Trophoblast cell (in vitro differentiated cells and primary cell): ENCODE measurements around the gene FGF1.
A peak's percentile ranks its signal among the peaks of the same experiment; 100 is the strongest.

Source experiments
- DNase-seq, 2 donors: peaks; one replicate each; pipeline ENCODE4 v3.0.0-alpha.2; 2016
- H2AFZ ChIP-seq: 2 replicates; pipeline ENCODE4 v1.6.1; 2013; ENCODE audit warnings: low read length, moderate library complexity, mild to moderate bottlenecking; ENCODE audit not compliant: insufficient read depth, poor library complexity
- H2AK5ac ChIP-seq: 2 replicates; pipeline ENCODE4 v1.6.1; 2013; ENCODE audit warnings: mild to moderate bottlenecking, low read length
- H2BK120ac ChIP-seq: 2 replicates; pipeline ENCODE4 v1.6.1; 2013; ENCODE audit warnings: low read length, mild to moderate bottlenecking, moderate library complexity; ENCODE audit not compliant: insufficient read depth, poor library complexity
- H2BK12ac ChIP-seq: 2 replicates; pipeline ENCODE4 v1.6.1; 2013; ENCODE audit warnings: mild to moderate bottlenecking, low read length, moderate library complexity
- H2BK5ac ChIP-seq: 2 replicates; pipeline ENCODE4 v1.6.1; 2013; ENCODE audit warnings: low read length, low read depth, moderate library complexity, mild to moderate bottlenecking; ENCODE audit not compliant: poor library complexity
- H3K14ac ChIP-seq: 2 replicates; pipeline ENCODE4 v1.6.1; 2013; ENCODE audit warnings: mild to moderate bottlenecking, low read length
- H3K18ac ChIP-seq: 2 replicates; pipeline ENCODE4 v1.6.1; 2013; ENCODE audit warnings: mild to moderate bottlenecking, low read length
- H3K23ac ChIP-seq: 2 replicates; pipeline ENCODE4 v1.6.1; 2013; ENCODE audit warnings: low read length
- H3K27ac ChIP-seq: 2 replicates; pipeline ENCODE4 v1.5.1; 2013; ENCODE audit warnings: low read depth, mild to moderate bottlenecking, inconsistent platforms, low read length, moderate library complexity
- H3K27me3 ChIP-seq: 2 replicates; pipeline ENCODE4 v1.6.1; 2013; ENCODE audit warnings: inconsistent platforms, mild to moderate bottlenecking, low read length, moderate library complexity; ENCODE audit not compliant: insufficient read depth
- H3K36me3 ChIP-seq, 2 experiments: 1 replicate in 1 of 2; 2 replicates in 1 of 2; pipeline ENCODE4 v1.6.1; 2013; ENCODE audit warnings: low read length in 2 of 2, mild to moderate bottlenecking in 2 of 2, moderate library complexity in 1 of 2; ENCODE audit not compliant: insufficient read depth in 2 of 2, control insufficient read depth in 1 of 2
- H3K4ac ChIP-seq: 2 replicates; pipeline ENCODE4 v1.6.1; 2013; ENCODE audit warnings: low read depth, mild to moderate bottlenecking, low read length, moderate library complexity
- H3K4me1 ChIP-seq, 2 experiments: 1 replicate in 1 of 2; 2 replicates in 1 of 2; pipeline ENCODE4 v1.6.1; 2013; ENCODE audit warnings: low read length in 2 of 2, mild to moderate bottlenecking in 2 of 2, moderate library complexity in 1 of 2; ENCODE audit not compliant: insufficient read depth in 2 of 2, control insufficient read depth in 1 of 2
- H3K4me2 ChIP-seq: 2 replicates; pipeline ENCODE4 v1.6.1; 2013; ENCODE audit warnings: inconsistent platforms, mild to moderate bottlenecking, low read length, moderate library complexity
- H3K4me3 ChIP-seq: 2 replicates; pipeline ENCODE4 v1.5.1; 2013; ENCODE audit warnings: mild to moderate bottlenecking, low read depth, low read length, inconsistent platforms
- H3K79me1 ChIP-seq: one replicate; pipeline ENCODE4 v1.6.1; 2013; ENCODE audit warnings: low read length
- H3K79me2 ChIP-seq: 2 replicates; pipeline ENCODE4 v1.6.1; 2013; ENCODE audit warnings: low read length, mild to moderate bottlenecking; ENCODE audit not compliant: control insufficient read depth, insufficient read depth, poor library complexity
- H3K9ac ChIP-seq: 2 replicates; pipeline ENCODE4 v1.6.1; 2013; ENCODE audit warnings: mild to moderate bottlenecking, low read length
- H3K9me3 ChIP-seq: 2 replicates; pipeline ENCODE4 v1.6.1; 2013; ENCODE audit warnings: low read depth, mild to moderate bottlenecking, control low read depth, inconsistent platforms, low read length; ENCODE audit not compliant: insufficient read depth
- H4K12ac ChIP-seq: 2 replicates; pipeline ENCODE4 v1.6.1; 2013; ENCODE audit warnings: low read depth, mild to moderate bottlenecking, low read length, moderate library complexity
- H4K8ac ChIP-seq: 2 replicates; pipeline ENCODE4 v1.6.1; 2013; ENCODE audit warnings: low read depth, mild to moderate bottlenecking, low read length, moderate library complexity
- H4K91ac ChIP-seq: one replicate; pipeline ENCODE4 v1.6.1; 2013; ENCODE audit warnings: low read depth, mild to moderate bottlenecking, low read length, moderate library complexity
- WGBS: extraction: QIAGEN DNeasy Blood & Tissue Kit; methylation state at CpG from one replicate; pipeline ENCODE4 v1.1.7; 2013; ENCODE audit warnings: missing lambda C conversion rate; ENCODE audit not compliant: insufficient read length, insufficient coverage; ENCODE audit errors: extremely low coverage; 5-methylcytosine and 5-hydroxymethylcytosine counted together

FGF1 gene

GRCh38 chr5:142688281-142688989, 2.5 kb upstream of the FGF1 start:
- H2BK12ac ChIP-seq, result no peak overlapping the region
- no peak overlapping the region for H3K4me3 ChIP-seq
- H3K4me1 ChIP-seq, result peaks cover 8% of the 10 kb centered on the region in 2 experiments
- H2BK120ac ChIP-seq, result no peak overlapping the region
- no peak overlapping the region for H4K8ac ChIP-seq
- no peaks in the 10 kb centered on the region for H3K9me3 ChIP-seq
- H3K27ac ChIP-seq, result no peak overlapping the region
- H2BK5ac ChIP-seq, result no peak overlapping the region
- no peak overlapping the region for H3K9ac ChIP-seq
- H3K79me2 ChIP-seq, result no peaks in the 10 kb centered on the region
- H3K27me3 ChIP-seq, result no peaks in the 10 kb centered on the region
- no peaks in the 10 kb centered on the region for H3K36me3 ChIP-seq
- H3K4ac ChIP-seq, result no peak overlapping the region
- no peak overlapping the region for H4K91ac ChIP-seq
- no peak overlapping the region for H3K18ac ChIP-seq
- no peak overlapping the region for H2AK5ac ChIP-seq
- H2AFZ ChIP-seq, result no peak overlapping the region
- WGBS, result no CpG with 5 or more reads among the region's 7 CpGs
- DNase-seq, result no peak
- H3K14ac ChIP-seq, result no peak overlapping the region
- no peak overlapping the region for H3K23ac ChIP-seq
- no peak overlapping the region for H3K4me2 ChIP-seq
- H3K79me1 ChIP-seq, result no peaks in the 10 kb centered on the region
- H4K12ac ChIP-seq, result no peak overlapping the region

GRCh38 chr5:142686968-142687367, 1.1 kb upstream of the FGF1 start:
- H3K36me3 ChIP-seq, result no peaks in the 10 kb centered on the region
- H2BK12ac ChIP-seq, result no peak overlapping the region
- H3K27me3 ChIP-seq, result no peaks in the 10 kb centered on the region
- H2BK5ac ChIP-seq, result no peak overlapping the region
- H2AK5ac ChIP-seq, result no peak overlapping the region
- H2AFZ ChIP-seq, result no peak overlapping the region
- no peak overlapping the region for H3K4me3 ChIP-seq
- no peak overlapping the region for H3K4me2 ChIP-seq
- H3K79me1 ChIP-seq, result no peaks in the 10 kb centered on the region
- no peak overlapping the region for H3K4ac ChIP-seq
- H4K12ac ChIP-seq, result no peak overlapping the region
- H3K4me1 ChIP-seq, result peaks cover 8% of the 10 kb centered on the region in 2 experiments
- no peak for DNase-seq
- H3K18ac ChIP-seq, result no peak overlapping the region
- H3K27ac ChIP-seq, result no peak overlapping the region
- no CpG with 5 or more reads among the region's 4 CpGs for WGBS
- H3K23ac ChIP-seq, result no peak overlapping the region
- no peaks in the 10 kb centered on the region for H3K79me2 ChIP-seq
- no peak overlapping the region for H3K9ac ChIP-seq
- no peaks in the 10 kb centered on the region for H3K9me3 ChIP-seq
- no peak overlapping the region for H3K14ac ChIP-seq
- no peak overlapping the region for H4K91ac ChIP-seq
- H2BK120ac ChIP-seq, result no peak overlapping the region
- no peak overlapping the region for H4K8ac ChIP-seq

- Histone ChIP-seq H2AK5ac (no peak overlapping the region), H3K23ac (no peak overlapping the region), H3K14ac (no peak overlapping the region), H3K18ac (no peak overlapping the region), H4K91ac (no peak overlapping the region), H3K36me3 (no peaks in the 10 kb centered on the region), H2AFZ (no peak overlapping the region), H4K8ac (no peak overlapping the region), H3K4me3 (no peak overlapping the region), H3K79me1 (no peaks in the 10 kb centered on the region), H4K12ac (no peak overlapping the region), H3K4ac (no peak overlapping the region), H3K9ac (no peak overlapping the region), H2BK120ac (no peak overlapping the region), H3K9me3 (no peaks in the 10 kb centered on the region), H3K27me3 (no peaks in the 10 kb centered on the region), H3K27ac (no peak overlapping the region), H2BK12ac (no peak overlapping the region), H3K4me2 (no peak overlapping the region), H2BK5ac (no peak overlapping the region), H3K4me1 (peaks cover 8% of the 10 kb centered on the region in 2 experiments), H3K79me2 (no peaks in the 10 kb centered on the region)
- no CpG with 5 or more reads among the region's 11 CpGs for WGBS
- DNase-seq, result peak; percentile 42 to 62
Measured at GRCh38 chr5:142686210-142686734, 382 bp upstream of the FGF1 start.

- H2BK120ac ChIP-seq, result no peak overlapping the region
- no peak overlapping the region for H3K4ac ChIP-seq
- H3K27me3 ChIP-seq, result no peaks in the 10 kb centered on the region
- H2BK12ac ChIP-seq, result no peak overlapping the region
- no peak overlapping the region for H3K27ac ChIP-seq
- no peak overlapping the region for H3K4me3 ChIP-seq
- WGBS, result no CpG with 5 or more reads among the region's 9 CpGs
- no peak overlapping the region for H4K91ac ChIP-seq
- no peak overlapping the region for H4K8ac ChIP-seq
- H3K14ac ChIP-seq, result no peak overlapping the region
- H2AFZ ChIP-seq, result no peak overlapping the region
- H3K18ac ChIP-seq, result no peak overlapping the region
- H2AK5ac ChIP-seq, result no peak overlapping the region
- no peaks in the 10 kb centered on the region for H3K79me2 ChIP-seq
- H3K79me1 ChIP-seq, result no peaks in the 10 kb centered on the region
- H3K9ac ChIP-seq, result no peak overlapping the region
- H4K12ac ChIP-seq, result no peak overlapping the region
- H3K4me2 ChIP-seq, result no peak overlapping the region
- H3K4me1 ChIP-seq, result peaks cover 8% of the 10 kb centered on the region in 2 experiments
- H3K36me3 ChIP-seq, result no peaks in the 10 kb centered on the region
- H2BK5ac ChIP-seq, result no peak overlapping the region
- DNase-seq, result no peak
- H3K9me3 ChIP-seq, result no peaks in the 10 kb centered on the region
- no peak overlapping the region for H3K23ac ChIP-seq
Measured at GRCh38 chr5:142684508-142685041, 1.3 kb downstream of the FGF1 start.
